Suprapubic skin (tissue), 3 donors: ENCODE measurements around the gene CADPS2.

Experiments
- POLR2A ChIP-seq, 2 donors: fragments of 450-650 bp; IDR thresholded peaks; one replicate each; pipeline ENCODE4 v1.6.1; 2017; ENCODE audit warnings: antibody characterized with exemption in 2 of 2, mild to moderate bottlenecking in 2 of 2, moderate library complexity in 2 of 2
- TF ChIP-seq, protein P1 (sequence below), 2 donors: fragments of 200-600 bp in 1 of 2; fragments of 450-650 bp in 1 of 2; sonication (generic) in 1 of 2; IDR thresholded peaks; one replicate each; pipeline ENCODE4 v1.5.1; 2016 to 2019; ENCODE audit warnings: antibody characterized with exemption in 2 of 2, mild to moderate bottlenecking in 1 of 2, moderate library complexity in 1 of 2

GRCh38 chr7:122595885-122596284 is 290.4 kb downstream of the CADPS2 start:
- TF ChIP-seq POLR2A (IDR thresholded peaks at IDR 0.05), result no peak
- TF ChIP-seq, protein P1, sequence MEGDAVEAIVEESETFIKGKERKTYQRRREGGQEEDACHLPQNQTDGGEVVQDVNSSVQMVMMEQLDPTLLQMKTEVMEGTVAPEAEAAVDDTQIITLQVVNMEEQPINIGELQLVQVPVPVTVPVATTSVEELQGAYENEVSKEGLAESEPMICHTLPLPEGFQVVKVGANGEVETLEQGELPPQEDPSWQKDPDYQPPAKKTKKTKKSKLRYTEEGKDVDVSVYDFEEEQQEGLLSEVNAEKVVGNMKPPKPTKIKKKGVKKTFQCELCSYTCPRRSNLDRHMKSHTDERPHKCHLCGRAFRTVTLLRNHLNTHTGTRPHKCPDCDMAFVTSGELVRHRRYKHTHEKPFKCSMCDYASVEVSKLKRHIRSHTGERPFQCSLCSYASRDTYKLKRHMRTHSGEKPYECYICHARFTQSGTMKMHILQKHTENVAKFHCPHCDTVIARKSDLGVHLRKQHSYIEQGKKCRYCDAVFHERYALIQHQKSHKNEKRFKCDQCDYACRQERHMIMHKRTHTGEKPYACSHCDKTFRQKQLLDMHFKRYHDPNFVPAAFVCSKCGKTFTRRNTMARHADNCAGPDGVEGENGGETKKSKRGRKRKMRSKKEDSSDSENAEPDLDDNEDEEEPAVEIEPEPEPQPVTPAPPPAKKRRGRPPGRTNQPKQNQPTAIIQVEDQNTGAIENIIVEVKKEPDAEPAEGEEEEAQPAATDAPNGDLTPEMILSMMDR (IDR thresholded peaks at IDR 0.05), result no peak
